ENCODE measurements around the gene CDH20.

Gene CDH20

DNA sequence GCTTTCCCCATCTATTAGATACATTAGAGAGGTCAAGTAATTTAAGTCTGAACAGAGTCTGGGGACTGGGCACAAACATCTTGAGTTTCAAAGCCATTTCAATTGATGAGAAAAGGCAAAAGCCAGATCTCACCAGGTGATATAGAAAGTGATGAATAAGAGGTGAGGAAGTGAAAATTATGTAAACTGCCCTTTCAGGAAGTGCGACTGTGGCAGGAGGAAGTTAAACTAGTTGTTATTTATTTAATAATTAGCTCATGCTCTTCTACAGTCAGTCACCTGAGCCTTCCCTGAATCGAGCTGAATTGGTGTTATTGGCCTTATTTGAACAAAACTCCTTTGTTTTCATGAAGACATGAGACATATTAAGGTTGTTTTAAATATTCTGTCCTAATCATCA is 115.1 kb downstream of the CDH20 start:
- ChIA-PET POLR2A (no interaction called here), CTCF (interaction anchor here (0.8 to 2.5 kb wide), 2 partner anchors 11 to 17 kb away, joined by 3 to 7 read pairs; no protein-coding TSS in a partner anchor)
- DNase-seq (ENCODE audit: extremely low spot score) = peak; percentile 6
- TF ChIP-seq, protein P1, sequence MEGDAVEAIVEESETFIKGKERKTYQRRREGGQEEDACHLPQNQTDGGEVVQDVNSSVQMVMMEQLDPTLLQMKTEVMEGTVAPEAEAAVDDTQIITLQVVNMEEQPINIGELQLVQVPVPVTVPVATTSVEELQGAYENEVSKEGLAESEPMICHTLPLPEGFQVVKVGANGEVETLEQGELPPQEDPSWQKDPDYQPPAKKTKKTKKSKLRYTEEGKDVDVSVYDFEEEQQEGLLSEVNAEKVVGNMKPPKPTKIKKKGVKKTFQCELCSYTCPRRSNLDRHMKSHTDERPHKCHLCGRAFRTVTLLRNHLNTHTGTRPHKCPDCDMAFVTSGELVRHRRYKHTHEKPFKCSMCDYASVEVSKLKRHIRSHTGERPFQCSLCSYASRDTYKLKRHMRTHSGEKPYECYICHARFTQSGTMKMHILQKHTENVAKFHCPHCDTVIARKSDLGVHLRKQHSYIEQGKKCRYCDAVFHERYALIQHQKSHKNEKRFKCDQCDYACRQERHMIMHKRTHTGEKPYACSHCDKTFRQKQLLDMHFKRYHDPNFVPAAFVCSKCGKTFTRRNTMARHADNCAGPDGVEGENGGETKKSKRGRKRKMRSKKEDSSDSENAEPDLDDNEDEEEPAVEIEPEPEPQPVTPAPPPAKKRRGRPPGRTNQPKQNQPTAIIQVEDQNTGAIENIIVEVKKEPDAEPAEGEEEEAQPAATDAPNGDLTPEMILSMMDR (IDR thresholded peaks at IDR 0.05; ENCODE audit: control extremely low read depth, extremely low read depth, low read depth, missing control alignments) = no peak

DNA sequence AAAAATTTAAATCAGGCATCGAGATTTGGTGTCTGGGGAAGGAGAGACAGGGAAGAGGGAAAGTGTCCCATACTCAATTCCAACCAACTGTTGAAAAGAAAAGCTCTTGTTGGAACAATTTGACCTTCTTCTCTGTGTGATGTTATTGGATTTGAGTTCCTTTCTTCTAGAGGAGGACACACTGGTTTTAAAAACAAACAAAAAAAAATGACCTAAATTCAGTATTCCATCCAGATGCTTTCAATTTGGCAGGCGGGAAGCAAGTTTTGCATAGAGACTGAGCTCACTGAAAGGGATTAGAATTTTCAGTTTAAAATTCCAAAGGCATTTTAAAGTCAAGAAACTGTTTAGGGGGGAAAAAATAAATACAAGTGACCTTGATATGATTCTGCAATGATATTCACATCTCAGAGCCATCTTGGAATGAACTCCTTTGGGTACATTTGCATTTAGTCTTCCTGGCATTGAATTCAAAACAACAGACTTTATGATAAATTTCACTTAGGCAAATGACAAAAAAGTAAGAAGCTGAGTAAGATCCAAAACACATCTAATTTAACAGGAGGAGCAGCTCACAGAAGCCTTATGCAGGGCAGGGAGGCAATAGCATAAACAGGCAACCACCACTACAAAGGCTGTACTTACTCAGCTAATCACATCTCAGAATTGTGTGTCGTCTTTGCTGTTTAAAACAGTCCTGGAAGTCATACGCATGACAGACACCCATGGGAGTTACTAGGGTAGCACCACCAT is 126.8 kb downstream of the CDH20 start:
- ChIA-PET CTCF (interaction anchor here (1.8 kb wide), 1 partner anchor 12 kb away, joined by 7 read pairs; no protein-coding TSS in a partner anchor), POLR2A (no interaction called here)
- DNase-seq (ENCODE audit: extremely low spot score) = no peak
- TF ChIP-seq, protein P1 (IDR thresholded peaks at IDR 0.05; ENCODE audit: control extremely low read depth, extremely low read depth, low read depth, missing control alignments) = no peak

DNA sequence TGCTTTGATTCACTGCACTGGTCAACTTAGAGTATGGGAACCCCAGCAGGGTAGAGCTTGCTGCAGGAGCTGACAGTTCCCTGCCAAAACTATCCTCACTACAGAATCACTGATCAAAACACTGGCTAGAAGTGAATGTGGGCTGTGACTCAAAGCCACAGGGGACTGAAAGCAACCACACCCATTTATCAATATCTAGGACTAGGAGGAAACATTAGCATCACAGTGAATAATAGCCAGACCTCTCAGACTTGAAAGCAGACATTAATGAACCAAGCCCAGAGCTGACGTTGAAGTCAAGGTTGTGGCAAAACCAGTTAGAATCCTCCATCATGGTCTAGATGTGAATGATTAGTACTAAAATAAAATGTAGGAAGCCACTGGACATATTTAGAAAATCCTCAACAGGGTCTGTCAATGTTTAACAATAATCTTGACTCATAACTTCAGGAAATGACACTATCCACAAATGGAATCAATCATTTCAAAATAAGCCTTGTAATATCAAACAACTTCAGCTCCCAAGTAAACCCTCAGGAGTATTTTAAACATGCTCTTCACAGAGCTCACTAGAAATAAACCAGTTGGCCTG is 131.4 kb downstream of the CDH20 start:
- TF ChIP-seq, protein P1 (IDR thresholded peaks at IDR 0.05; ENCODE audit: control extremely low read depth, extremely low read depth, low read depth, missing control alignments) = no peak
- ChIA-PET CTCF (no interaction called here), POLR2A (no interaction called here)
- DNase-seq (ENCODE audit: extremely low spot score) = no peak

DNA sequence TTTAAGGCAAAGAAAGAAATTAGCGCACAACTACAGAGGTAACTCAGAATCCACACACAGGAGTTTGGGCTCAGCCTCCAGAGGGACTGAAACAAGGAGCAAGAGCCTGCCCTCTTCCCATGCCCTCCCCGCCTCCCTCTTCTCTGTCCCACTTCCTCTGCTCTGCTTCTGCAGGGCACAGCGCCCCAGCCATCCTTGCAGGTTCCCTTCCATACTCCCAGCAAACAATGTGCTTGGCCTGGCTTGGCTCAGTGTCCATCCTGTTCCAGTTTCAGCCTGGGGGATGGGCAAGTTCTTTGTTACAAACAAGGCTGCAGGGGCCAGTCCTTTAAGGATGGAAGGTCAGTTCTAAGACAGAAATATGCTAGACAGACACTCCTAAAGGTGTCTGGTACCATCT is 133.5 kb downstream of the CDH20 start:
- ChIA-PET POLR2A (no interaction called here), CTCF (interaction anchor here (0.9 to 1.5 kb wide), 2 partner anchors 9 to 36 kb away, joined by 3 to 7 read pairs; no protein-coding TSS in a partner anchor)
- no peak for DNase-seq (ENCODE audit: extremely low spot score)

DNA sequence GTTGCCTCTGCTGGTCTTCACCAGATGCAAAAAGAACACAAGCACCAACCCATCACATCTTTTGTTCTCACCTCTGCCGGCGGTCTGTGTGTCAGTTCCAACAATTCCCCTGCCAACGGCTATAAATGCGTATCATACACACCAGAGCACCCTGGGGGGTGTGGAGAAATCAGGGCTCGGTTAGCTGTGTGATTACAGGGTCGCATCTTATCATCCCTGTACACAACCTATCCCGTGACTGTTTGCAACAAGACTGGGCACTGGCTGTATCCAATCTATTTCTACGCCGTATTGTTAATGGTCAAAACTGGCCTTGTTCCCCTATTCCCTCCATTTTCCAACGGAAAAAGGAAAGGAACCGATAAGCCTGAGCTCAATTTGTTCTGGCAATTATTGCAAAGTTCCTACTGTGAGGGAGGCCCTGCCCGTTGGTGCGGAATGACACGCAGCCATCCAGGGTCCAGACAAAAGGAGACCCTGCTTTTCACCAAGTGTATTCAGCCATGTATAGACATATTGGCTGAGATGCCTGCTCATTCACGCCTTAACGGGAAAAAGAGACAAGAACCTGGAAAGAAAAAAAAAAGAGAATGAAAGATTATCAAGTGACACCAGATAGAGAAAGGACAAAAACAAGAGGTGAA is 136.9 kb downstream of the CDH20 start:
- TF ChIP-seq, protein P1 (IDR thresholded peaks at IDR 0.05; ENCODE audit: control extremely low read depth, extremely low read depth, low read depth, missing control alignments) = no peak
- ChIA-PET CTCF (no interaction called here), POLR2A (no interaction called here)
- no peak for DNase-seq (ENCODE audit: extremely low spot score)

More for the DNA sequence above, 133.5 kb downstream of the CDH20 start:
- TF ChIP-seq, protein P1 (IDR thresholded peaks at IDR 0.05; ENCODE audit: control extremely low read depth, extremely low read depth, low read depth, missing control alignments) = no peak

DNA sequence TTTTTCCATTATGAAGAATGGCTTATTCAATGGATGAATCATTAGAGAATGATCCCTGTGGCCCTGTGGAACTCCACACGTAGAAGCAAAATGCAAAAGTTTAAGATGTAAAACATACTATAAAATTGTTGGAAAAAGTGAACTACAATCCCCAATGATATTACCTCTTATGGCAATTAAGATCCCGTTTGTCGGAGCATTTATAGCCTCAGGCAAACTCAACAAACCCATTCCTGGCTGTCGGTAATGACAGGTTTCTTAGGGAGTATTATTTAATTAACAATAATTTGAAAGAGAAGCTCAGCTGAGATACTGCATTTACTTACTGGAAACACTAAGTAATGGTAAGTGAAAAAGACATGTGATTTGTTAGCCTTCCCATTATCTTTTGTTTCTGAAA is 138.3 kb downstream of the CDH20 start:
- ChIA-PET CTCF (no interaction called here), POLR2A (no interaction called here)
- TF ChIP-seq, protein P1 (IDR thresholded peaks at IDR 0.05; ENCODE audit: control extremely low read depth, extremely low read depth, low read depth, missing control alignments) = no peak
- no peak for DNase-seq (ENCODE audit: extremely low spot score)

Measured in GM10248 (cell line).